ENCODE data around the gene KRT2. TPM values are rescaled to one million over a fixed set of nuclear protein-coding genes. Genes with fewer than 3 reads are reported as not detected.

The KRT2 gene
- total RNA-seq, 1 donor from 2014 or later, result not detected

- no peak for DNase-seq
- ATAC-seq (ENCODE audit: poor library complexity), result no peak
- intact Hi-C loops (cut with DNase I), result no loop called here
These were observed 34.9 kb upstream of the KRT2 start for GRCh38 chr12:52686756-52687487.

- ATAC-seq (ENCODE audit: poor library complexity), result no peak
- intact Hi-C loops (cut with DNase I), result no loop called here
- no peak for DNase-seq
These were observed 34.1 kb upstream of the KRT2 start for GRCh38 chr12:52686063-52686462.

GRCh38 chr12:52685406-52685890 is 33.4 kb upstream of the KRT2 start:
- no peak for ATAC-seq (ENCODE audit: poor library complexity)
- intact Hi-C loops (cut with DNase I), result no loop called here
- DNase-seq, result no peak

- DNase-seq (no peak), ATAC-seq (ENCODE audit: poor library complexity) (no peak)
- intact Hi-C loops (cut with DNase I), result no loop called here
These were observed 32.4 kb upstream of the KRT2 start for GRCh38 chr12:52684431-52684830.

- no peak for DNase-seq
- ATAC-seq (ENCODE audit: poor library complexity), result no peak
- intact Hi-C loops (cut with DNase I), result no loop called here
These were observed 31.7 kb upstream of the KRT2 start for GRCh38 chr12:52683575-52684300.

- no peak for ATAC-seq (ENCODE audit: poor library complexity)
- intact Hi-C loops (cut with DNase I), result no loop called here
- DNase-seq, result no peak
These were observed 31.0 kb upstream of the KRT2 start for GRCh38 chr12:52682938-52683574.

GRCh38 chr12:52682381-52682660 is 30.3 kb upstream of the KRT2 start:
- ATAC-seq (ENCODE audit: poor library complexity) (no peak), DNase-seq (no peak)
- intact Hi-C loops (cut with DNase I), result no loop called here

- intact Hi-C loops (cut with DNase I), result no loop called here
- ATAC-seq (ENCODE audit: poor library complexity), result no peak
- DNase-seq, result no peak
These were observed 29.7 kb upstream of the KRT2 start for GRCh38 chr12:52681526-52682380.

- ATAC-seq (ENCODE audit: poor library complexity) (no peak), DNase-seq (no peak)
- intact Hi-C loops (cut with DNase I), result no loop called here
These were observed 28.4 kb upstream of the KRT2 start, which contains the start of gene KRT1 for GRCh38 chr12:52680363-52680762. Gene KRT1, minus strand, starts transcription at chr12:52680407. Its CDS starts 59 bp downstream, at chr12:52680348.

- intact Hi-C loops (cut with DNase I), result no loop called here
- ATAC-seq (ENCODE audit: poor library complexity) (no peak), DNase-seq (no peak)
These were observed 27.9 kb upstream of the KRT2 start for GRCh38 chr12:52679875-52680274.

- intact Hi-C loops (cut with DNase I), result no loop called here
- ATAC-seq (ENCODE audit: poor library complexity) (no peak), DNase-seq (no peak)
These were observed 25.7 kb upstream of the KRT2 start for GRCh38 chr12:52677671-52678070.

GRCh38 chr12:52677126-52677525 is 25.1 kb upstream of the KRT2 start:
- no peak for DNase-seq
- intact Hi-C loops (cut with DNase I), result no loop called here
- ATAC-seq (ENCODE audit: poor library complexity), result no peak

- DNase-seq (no peak), ATAC-seq (ENCODE audit: poor library complexity) (no peak)
- intact Hi-C loops (cut with DNase I), result no loop called here
These were observed 24.2 kb upstream of the KRT2 start for GRCh38 chr12:52676163-52676562.

- no peak for DNase-seq
- ATAC-seq (ENCODE audit: poor library complexity), result no peak
- intact Hi-C loops (cut with DNase I), result no loop called here
These were observed 23.3 kb upstream of the KRT2 start for GRCh38 chr12:52675301-52675701.

GRCh38 chr12:52674433-52674775 is 22.4 kb upstream of the KRT2 start:
- ATAC-seq (ENCODE audit: poor library complexity), result no peak
- intact Hi-C loops (cut with DNase I), result no loop called here
- no peak for DNase-seq

- intact Hi-C loops (cut with DNase I), result no loop called here
These were observed 21.9 kb upstream of the KRT2 start for GRCh38 chr12:52673713-52674432.

GRCh38 chr12:52673217-52673616 is 21.2 kb upstream of the KRT2 start:
- no peak for ATAC-seq (ENCODE audit: poor library complexity)
- DNase-seq, result no peak
- intact Hi-C loops (cut with DNase I), result no loop called here

More at GRCh38 chr12:52673713-52674432, 21.9 kb upstream of the KRT2 start:
- ATAC-seq (ENCODE audit: poor library complexity) (no peak), DNase-seq (no peak)

GRCh38 chr12:52672321-52672933 is 20.4 kb upstream of the KRT2 start:
- intact Hi-C loops (cut with DNase I), result no loop called here
- ATAC-seq (ENCODE audit: poor library complexity), result no peak

More at GRCh38 chr12:52672321-52672933, 20.4 kb upstream of the KRT2 start:
- no peak for DNase-seq

Measured in Right ventricle myocardium superior (tissue), 1 donor.